ENCODE data around the gene KCNF1.
"Not testable (repeated sequence)": the region's sequence is repeated elsewhere in the genome, so short reads cannot be mapped to it uniquely, and the experiment has no call there.

Gene KCNF1

DNA sequence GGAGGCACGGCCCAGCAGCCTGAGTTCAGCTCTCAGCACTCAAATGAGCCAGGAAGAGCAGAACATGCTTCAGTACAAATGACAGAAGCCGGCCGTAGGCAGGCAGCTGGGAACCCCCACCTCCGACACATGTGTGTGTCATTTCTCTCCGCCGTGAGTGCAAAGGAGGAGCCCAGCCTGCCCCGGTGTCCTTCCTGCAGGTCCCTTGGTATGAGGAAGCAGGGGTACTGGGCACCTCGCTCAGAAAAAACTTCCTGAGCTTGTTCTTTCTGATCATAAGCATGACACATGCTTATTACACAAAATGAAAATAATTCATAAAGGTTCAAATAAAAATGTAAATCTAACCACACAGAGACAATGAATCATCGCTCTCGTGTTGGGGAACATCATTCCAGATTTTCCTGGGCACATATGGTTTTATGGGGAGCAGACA lies 35.3 kb downstream of the KCNF1 start:
- DNase-seq: no peak

DNA sequence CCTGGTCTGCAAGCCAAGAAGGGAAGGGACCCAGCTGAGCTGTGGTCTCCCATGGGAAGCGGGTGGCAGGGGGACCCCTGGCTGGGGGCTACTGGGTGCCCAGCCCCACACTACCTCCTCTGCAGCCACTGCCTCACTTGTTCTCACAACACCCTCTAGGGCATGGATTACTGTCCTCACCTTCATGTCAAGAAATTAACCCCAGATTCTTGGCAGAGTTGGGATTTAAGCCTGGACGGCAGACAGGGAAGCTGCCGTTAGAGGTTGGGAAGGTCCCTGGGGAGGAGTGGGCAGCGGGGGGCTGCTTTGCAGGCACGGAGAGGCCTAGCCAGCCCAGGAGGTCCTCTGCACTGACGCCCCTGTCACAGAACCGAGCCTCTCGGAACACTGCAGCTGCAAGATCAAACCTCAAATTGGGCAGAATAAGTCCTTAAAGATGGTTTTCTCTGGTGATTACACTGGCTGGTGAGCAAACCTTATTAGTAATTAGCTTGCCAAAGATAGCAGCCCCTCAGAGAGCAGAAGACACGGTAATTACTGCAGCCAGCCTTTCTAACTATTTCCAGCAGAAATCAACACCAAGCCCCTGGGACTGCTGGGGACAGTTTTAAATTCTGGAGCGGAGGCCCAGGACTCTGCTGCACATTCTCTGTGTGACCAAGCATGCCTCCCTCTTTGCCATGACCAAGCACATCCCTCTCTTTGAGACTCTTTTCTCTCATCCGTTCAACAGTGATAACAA lies 35.9 kb downstream of the KCNF1 start:
- no peak for DNase-seq

DNA sequence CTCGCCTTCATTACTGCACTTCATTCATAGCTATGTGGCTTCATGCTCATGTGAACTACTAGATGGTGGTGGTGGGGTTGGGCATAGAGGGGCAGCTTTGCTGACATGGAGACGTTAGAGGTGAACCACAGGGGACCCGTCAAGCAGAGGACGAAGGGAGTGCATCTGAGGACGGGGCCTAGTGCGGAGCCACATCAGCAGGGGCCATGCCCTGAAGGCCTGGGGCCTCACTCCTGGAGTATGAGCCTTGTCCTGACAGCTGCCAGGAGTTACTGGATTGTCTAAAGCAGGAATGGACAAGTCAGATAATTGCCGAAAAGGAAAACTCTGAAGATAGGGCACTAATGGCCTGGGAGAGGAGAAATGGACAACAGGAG lies 36.4 kb downstream of the KCNF1 start:
- no peak for DNase-seq

DNA sequence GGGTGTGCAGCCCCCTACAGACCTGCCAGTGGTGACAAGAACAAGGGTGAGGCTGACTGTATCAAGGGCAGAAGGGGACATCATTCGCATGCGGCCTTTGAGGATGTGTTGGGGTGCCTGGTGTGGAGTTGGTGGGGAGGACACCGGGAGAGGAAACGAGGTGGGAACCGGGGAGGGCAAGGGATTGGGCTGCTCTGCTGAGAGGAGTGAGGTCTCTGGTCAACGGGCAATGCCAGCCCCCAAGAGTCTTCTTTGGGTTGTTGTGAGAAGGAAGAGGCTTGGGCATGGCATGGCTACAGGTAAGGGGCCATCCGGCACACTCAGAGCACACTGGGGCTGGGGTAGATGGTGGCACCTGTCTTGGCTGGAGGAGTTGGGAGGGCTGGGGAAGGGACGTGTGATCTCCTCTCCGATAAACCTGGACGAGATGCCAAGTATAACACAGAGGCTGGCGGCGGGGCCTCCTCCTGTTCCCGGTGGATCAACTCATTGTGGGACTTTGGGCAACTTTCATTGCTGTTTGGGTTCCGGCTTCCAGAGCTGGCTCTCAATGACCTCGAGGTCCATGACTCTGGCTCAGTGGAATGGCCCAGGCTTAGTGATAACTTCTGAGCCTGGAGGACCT lies 37.0 kb downstream of the KCNF1 start:
- DNase-seq: no peak

DNA sequence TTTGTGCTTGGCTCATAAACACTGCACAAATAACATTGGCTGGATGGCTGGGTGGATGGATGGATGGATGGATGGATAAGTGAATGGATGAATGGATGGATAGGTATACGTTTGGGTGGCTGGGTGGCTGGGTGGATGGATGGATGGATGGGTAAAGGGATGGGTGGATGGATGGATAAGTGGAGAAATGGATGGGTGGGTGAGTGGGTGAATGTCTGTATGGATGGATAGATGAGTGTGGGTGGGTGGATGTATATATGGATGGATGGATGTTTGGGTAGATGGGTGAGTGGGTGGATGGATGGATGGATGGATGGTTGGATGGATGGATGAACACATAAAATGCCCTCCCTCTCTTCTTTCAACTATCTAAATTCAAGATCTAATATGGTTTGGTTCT lies 38.1 kb downstream of the KCNF1 start:
- no peak for DNase-seq

DNA sequence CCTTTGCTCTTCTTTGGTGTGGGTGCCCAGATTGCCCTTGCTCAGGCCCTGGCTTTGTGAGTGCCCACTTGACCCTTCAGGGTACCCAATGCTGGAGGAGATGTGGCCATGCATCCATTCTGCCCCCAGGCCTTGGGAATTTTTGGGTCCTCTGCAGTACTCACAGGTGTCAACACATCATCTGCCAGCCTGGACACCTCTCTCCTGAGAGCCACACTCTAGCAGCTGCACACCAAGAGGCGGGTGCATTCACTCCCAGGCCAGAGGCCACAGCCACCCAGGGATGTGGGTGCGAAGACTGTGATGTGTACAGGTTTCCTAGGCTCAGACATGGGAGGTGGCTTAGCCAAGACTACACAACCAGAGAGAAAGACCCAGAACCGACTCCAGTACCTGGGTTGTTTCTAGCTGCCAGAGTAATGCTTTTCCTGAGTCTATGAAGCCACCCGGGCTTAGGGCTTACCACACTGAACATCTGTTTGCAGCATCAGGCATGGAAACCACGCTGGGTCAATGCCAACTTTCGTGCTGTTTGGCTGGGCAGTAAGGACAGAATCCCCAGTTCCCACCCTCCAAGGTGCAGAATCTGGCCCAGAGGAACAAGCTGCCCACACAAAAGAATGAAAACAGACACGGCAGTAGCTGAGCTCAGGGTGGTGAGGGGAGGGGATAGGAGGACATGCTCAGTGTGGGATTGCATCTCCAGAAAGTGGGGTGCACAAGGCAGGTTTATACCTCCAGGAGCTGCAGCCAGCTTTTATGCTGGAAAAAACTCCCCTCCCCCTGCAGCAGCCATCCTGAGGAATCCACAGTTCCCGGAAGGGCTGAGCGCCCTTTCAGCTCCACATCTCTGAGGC lies 40.1 kb downstream of the KCNF1 start:
- no peak for DNase-seq

DNA sequence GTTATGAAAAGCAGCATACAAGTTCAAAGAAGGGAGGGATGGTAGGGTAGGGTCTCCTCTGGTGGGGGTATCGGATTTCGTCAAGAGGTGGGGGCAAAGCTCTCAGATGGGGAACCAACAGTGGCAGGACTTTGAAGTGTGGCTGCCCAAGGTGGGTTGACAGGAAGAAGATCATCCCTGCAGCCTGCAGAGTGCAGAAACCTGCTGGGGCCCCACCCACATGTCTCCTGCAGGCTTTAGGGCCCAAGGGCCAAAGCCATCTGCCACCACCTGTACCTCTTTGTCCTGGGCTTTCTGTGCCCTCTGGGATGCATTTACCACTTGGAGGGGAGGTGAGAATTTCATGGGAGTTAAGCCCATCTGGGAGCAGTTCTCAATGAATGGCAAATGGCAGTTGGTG lies 42.7 kb downstream of the KCNF1 start:
- DNase-seq: no peak

DNA sequence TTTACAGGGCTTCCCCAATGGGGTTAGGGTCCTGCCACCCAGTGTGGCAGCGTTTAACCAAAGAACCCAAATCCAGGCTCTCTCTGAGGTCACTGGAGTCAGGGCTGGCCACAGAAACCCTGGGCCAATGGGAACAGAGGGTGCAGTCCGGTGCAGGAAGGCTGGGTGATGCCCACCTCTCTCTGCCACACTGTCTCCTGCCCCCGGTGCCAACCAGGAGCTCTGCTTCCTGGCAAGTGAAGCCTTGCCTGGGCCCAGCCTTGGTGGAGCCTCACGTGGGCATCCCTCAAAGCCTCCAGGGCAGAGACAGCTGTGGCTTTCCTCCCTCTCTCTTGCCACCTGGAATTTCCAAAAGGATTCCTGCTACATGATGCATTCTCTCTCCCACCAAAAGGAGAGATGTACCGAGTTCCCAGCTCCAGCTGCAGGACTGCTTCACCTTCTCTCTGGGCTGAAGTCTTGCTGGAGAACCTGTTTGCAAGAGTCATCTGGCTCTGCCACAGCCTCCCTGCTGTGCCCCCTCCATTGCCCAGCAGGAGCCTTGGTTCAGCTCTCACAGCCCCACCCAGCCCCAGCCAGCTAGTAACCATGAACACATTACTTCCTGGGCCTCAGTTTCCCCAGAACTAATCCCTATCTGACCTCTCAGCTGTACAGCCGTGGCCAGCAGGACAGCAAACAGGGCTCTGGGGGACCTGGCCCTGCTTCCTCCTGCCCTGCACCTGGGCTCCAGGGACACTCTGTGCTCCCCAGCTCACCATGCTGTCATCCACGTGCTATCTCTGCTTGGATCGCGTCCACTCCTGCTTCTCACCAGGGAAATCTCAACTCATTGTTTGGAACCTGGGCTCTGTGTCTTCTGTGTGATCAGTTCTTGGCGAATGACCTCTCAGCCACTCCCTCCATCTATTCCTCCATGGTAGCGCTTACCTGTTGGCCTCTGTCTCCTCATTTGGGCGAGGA lies 43.4 kb downstream of the KCNF1 start:
- DNase-seq: no peak

DNA sequence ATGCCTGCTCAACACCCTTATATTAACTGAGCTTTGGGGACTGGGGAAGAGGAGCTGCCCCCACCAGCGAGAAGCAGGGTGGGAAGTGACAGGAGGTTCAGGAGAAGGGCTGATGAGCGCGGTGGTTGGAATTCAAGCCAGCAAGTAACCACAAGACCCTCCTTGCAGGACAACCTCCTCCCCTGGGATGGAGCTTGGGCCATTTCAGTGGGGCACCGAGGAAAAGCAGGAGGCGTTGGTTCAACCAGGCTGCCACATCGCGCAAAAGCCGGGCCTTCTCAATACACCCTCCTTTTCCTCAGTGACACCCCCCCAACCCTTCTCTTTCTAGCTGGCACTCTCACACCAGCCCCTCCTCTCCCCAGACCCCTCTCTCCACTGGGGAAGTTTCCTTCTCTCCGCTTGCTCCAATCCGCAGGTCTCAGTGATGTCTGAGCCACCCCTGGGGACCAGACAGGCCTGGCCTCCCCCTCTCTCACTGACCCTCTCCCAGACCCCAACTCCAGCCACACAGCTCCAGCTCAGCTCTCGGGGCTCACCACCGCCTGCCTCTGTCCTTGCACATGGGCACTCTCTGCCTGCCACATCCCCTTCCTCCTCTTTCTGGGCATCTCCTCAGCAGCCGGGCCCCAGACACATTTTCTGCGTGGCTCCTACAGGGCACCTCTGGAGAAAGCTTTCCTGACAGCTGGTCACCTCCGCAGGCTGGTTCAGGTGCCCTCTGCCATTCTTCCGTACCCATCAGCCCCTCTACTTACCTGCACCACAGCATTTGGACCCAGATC lies 44.5 kb downstream of the KCNF1 start:
- no peak for DNase-seq

DNA sequence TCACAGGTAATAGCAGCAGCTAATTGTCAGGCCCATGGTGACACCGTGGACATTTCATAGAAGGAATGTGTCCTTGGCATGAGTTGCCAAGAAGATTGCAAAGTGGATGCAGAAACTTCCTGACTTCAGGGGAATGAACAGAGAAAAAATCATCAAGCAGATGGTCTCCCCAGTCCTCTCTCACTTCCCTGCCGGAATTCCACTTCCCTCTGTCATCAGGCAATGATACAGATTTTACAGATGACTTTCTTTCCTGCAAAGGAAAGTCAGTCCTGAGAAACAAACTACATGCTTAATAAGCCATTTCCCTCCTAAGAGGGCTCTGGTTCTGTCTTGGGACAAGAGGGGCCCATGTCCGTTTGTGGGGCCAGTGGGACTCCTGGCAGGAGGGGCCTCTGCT lies 45.7 kb downstream of the KCNF1 start:
- no peak for DNase-seq

DNA sequence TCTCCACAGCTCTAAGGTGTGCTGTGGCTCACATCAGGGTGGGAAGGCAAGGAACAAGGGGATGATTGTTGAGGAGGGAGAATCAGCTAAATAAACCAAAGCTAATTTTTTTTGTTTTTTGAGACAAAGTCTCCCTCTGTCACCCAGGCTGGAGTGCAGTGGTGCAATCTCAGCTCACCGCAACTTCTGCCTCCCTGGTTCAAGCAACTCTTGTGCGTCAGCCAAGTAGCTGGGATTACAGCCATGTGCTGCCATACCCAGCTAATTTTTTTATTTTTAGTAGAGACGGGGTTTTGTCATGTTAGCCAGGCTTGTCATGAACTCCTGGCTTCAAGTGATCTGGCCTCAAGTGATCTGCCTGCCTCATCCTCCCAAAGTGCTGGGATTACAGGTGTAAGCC lies 46.7 kb downstream of the KCNF1 start:
- not testable (repeated sequence) for DNase-seq

DNA sequence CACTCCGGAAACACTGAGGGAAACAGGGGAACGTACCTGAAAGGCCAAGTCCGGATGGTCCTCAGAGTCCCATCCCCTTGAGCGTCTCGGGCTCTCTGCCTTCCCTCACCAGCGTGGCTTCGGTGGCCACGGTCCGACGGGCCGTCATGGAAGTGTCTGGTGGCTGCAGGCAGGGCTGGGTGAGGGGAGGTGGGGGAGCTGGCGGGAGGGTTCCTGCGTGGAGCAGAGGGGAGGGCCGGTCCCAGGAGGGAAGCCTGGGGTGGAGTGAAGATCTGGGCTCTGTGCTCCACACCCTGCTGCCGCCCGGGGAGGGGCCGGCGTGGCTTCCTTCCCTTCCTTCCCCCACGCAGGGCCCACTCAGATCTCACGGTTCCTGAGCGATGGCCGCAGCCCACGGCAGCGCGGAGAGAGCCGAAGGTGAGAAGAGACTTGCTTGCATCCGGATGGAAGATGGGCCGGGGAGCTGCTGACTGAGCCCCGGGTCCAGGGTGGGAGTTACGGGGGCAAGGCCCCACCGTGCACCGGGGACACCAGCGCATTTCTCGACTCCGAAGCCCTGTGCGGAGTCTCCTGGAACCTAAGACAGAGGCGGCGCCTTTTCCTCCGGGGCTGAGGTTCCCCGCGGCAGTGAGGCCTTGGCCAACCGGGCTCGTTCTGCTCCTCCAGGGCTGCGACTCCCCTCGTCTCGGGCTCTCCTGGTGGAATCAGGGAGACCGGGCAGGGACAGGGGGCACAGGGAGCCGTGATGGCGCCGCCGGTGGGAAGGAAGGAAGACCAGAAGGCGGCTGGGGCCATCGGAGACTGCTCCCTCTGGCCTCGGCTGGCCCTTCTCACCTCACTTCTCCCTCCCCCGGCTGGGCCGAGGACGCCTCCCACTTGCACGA lies 49.1 kb downstream of the KCNF1 start:
- no peak for DNase-seq

DNA sequence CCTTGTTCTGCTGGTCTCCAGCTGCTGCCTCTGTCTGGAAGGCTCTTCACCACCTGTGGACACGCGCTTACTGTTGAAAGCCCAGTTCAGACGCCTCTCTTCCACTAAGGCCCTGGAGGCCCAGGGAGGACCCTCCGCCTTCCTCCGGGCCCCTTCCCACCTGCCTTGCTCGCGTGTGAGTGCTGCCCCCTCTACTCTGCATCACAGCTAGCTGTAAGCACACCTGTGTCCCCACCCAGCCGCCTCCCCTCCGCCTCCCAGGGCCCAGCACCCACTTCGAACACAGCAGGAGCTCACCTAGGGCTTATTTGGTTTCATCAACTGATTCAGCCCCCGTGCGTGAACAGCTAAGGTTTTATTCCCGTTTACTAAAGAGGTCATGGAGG lies 49.7 kb downstream of the KCNF1 start:
- no peak for DNase-seq

DNA sequence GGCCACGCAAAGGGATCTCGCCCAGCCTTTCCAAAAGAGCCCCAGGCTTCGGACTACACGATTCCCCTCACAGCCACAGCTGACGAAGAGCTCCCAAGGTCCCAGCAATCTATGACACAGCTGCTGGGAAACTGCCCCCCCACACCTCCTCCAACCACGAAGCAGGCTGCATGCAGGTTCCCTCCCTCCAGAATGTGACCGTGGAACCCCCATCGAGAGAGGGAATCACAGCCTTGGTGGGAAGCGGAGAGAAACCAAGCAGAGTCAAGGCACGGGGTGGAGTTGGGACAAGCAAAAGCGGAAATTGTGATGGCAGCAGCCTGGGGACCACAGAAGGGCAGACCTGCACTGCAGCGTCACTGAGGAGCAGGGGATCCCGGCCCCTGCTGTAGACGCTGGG lies 50.3 kb downstream of the KCNF1 start:
- DNase-seq: no peak

DNA sequence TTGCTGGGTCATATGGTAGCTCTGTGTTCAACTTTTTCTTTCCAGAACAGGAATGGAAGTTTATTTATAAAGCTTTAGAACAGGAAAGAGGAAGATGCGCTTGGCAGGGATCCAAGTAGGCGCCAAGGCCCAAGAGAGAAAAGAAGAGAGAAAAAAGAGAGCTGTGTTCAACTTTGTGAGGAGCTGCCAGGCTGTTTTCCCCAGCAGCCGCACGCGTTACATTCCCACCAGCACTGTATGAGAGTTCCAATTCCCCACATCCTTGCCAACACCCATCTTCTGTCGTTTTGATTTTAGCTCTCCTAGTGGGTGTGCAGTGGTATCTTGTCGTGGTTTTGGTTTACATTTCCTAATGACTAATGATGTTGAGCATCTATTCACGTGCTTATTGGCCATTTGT lies 51.4 kb downstream of the KCNF1 start:
- DNase-seq: no peak

All from T-helper 2 cell (primary cell).